NCI-H2081 (cell line): Measurements from ENCODE around the gene RPA1.
A peak's percentile ranks its signal among the peaks of the same experiment; 100 is the strongest.

ENCODE experiments used
- DNase-seq, 2 experiments: peaks; one replicate each; lab custom pipeline; 2025; lab: John Stamatoyannopoulos, UW

RPA1 gene

DNA sequence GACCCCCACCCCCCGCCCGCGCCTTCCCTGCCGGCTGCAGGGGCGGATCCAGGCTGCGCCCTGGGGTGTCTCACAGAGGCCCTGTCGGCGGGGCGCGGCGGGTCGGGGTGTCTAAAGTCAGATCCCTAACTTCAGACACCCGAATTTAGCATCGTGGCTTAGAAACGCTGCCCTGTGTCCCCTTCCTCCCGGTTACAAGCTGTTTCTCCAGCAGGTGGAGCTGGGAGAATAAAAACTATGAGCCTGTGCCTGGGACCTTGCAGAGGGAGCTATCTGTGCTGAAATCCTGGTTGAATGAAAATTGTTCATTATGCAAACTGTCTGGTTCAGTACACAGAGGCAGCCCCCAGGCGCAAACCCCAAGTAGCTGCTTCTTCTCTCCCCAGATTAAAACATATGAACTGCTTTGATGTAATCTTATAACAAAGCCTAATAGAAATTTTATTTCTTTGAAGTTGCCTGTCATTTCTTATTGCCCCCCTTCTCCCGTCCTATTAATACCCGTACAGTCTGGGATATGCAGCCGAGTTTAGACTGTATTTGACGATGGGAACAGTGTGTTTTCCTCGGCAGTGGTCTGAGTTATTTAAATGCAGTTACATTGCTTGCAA lies 79.0 kb downstream of the RPA1 start:
- DNase-seq, result peak; percentile 61 to 68

DNA sequence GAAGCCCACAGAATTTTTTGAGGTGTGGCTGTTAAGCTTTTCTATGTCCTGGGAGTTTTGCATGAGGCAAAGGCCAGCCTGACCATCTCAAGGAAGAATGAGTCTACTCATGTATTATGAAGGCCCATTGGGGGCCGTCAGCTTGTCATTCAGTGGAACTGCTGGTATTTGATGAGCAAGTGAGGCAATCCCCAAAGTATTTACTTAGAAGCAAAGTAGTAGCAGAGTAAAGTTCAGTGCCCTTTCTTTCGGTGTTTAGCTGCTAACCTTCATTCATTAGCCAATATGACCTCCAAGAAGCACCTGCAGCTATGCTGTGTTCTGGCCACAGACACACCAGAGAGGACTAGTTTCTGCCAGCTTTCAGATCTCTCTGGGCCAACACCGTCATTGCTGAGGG lies 80.2 kb downstream of the RPA1 start:
- no peak for DNase-seq

DNA sequence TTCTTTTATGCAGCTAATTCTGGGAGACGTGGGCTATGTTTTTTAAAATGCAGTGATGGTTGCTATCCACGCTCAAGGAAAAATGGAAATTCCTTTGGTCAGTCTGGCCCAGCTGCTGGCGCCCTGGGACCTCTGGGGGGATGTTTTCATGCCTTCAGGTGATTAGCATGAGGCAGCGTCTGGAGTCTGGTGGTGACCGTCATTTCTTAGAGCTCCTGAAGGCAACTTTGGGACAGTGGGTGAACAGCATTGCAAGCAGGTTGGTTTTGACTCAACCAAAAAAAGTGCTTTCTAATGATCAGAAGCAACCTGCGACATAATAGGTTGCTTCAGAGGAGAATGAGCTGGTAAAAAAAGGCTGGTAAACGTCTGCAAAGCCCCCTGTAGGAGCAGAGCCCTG lies 82.3 kb downstream of the RPA1 start:
- DNase-seq, result no peak

DNA sequence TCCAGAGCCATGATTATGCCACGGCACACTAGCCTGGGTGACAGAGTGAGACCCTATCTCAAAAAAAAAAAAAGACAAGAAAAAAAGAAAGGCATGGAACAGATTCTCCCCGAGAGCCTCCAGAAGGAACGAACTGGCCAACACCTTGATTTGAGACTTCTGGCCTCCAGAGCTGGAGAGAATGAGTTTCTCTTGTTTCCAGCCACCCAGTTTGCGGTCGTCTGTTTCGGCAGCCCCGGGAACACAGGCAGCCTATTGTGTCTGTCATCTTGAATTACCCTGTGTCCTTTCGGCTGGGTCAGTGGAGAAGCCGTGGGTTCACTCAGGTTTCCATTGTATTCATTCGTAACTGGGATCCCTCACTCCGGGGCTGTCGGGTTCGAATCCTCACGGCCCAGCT lies 83.9 kb downstream of the RPA1 start:
- no peak for DNase-seq

DNA sequence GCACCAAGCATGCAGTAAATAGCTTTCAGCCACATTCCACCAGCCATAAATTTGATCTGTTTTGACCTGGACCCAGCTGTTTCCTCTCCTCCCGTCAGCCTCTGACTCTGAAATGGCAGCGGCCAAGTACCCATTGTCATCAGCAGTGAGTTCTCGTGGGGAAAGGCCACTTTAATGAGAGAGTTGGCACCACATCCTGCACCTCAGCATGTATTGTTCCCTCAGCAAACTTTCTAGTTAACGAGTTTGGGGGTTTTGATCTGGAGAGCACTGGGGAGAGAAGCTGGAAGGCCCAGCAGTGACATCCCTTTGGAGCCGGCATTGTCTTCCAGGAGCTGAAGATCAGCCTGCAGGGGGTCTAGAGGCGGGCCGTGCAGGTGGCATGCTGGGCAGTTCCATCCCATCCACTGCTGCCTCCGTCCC lies 84.9 kb downstream of the RPA1 start:
- no peak for DNase-seq

DNA sequence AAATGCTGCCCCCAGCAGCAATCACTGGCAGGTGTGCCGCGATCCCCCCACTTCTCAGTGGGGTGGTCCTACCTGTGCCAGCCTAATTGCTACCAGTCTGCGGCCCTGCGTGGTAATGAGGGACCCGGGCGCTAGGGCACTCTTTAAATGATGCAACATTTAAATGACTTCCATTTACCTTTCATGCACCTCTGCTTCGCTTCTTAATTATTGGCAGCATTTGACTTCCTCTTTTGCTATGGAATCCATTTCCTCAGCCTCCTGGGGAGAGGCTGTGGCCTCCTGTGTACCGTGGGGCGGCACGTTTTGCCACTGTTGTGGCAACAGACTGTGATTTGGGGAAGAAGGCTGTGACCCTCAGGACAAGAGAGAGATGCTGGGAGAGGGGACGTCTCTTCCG lies 86.1 kb downstream of the RPA1 start:
- DNase-seq, result no peak

DNA sequence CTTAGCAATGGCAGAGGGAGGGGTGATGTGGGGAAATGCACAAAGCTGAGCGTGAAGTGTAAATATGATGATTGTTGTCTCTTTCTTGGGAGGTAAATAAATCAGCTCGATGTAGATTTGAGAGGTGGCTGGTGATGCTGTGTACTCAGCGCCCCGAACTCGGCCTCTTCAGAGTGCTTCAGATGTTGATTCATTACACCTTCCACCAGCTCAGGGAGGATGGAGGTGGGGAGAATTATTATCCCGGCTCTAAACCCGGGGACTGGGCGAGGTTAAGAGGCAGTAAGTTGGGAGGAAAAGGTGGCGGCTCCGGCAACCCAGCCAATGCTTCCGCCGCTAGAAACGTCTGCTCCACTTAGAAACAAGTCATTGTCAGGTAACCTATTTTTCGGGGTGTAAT lies 86.5 kb downstream of the RPA1 start:
- DNase-seq, result no peak

DNA sequence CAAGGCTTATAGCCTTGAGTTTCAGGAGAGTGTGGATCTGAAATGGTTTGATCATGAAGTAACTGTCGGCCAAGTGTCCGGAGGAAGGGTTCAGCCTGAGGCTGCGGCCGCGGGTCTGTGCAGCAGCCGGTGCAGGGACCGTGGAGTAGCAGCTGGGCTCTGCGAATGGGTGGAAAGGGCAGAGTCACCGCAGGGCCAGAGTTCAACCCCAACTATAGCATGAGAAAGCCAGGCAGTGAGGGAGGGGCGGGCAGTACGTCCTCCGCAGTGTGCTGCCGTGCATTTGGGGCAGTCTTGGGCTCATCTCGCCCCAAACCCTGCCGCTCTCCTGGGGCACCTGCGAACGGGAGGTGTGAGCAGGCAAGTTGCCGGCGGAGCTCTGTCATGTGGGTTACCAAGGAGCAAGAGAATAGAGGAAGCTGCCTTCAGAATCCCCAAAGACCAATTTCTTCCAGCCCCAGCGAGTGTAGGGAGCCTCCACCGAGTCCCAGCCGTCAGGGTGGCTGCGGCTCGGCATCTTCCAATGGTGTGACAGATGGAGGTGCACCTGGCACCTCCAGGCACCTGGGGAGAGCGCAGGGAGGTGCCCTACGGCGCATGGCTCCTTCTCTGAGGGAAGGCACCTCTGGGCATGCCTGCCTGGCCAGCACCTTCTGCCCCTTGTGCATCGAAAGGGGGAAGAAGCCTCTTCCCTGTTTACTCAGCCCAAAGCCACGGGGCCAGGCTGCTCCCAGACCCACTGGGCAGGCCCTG lies 87.3 kb downstream of the RPA1 start:
- DNase-seq, result no peak

DNA sequence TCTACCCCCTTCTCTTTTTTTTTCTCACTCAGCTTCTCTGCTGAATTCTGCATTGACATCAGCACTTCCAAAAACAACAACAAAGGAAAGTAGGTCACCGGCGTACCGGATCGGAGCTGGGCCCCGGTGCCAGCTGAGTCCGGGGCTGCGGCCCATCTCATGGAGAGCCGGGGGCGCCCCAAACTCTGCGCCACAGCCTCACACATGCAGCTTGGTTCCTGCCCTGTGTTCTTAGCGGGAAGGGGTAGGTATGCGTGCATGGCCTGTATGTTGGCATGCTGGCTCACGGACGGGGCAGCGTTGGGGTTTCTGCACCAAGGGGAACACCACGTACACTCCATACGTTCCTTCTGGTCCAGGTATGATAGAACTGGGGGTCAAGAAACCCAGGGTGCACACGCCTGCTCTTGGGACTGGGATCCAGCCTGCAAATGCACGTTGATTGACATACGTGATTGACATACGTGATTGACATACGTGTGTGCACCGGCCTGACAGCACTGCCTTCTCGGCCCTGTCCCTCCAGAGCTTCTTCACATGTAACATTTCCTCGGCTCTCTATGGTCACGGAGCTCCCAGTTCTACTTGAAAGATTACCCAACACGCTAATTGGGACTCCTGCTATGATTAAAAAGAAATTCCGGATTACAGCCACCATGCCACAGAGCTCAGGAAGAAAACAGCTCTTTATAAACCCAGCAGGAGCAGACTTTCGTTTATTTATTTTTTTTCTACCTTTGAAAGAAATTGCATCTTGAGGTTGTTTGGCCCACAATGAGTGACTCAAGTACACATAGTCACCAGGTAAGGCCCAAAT lies 88.7 kb downstream of the RPA1 start:
- no peak for DNase-seq

DNA sequence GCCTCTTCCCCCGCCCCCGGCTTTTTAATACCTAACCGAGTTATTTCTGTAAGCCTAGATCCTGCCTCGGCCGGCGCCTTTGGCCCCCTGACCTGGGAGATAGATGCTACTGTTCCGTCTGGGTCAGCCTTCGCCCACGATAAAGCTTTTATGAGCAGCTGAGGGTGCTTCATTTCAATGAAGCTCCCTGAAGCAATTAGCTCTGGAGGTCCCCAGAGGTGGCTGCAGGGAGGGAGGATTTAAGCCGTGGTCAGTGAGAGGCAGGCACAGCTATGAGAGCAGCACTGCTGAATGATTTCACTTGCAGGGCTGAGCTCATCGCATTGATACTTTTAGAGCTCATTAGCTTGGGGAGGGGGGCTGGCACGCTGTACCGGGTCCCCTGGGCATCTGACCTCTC lies 89.4 kb downstream of the RPA1 start:
- no peak for DNase-seq

DNA sequence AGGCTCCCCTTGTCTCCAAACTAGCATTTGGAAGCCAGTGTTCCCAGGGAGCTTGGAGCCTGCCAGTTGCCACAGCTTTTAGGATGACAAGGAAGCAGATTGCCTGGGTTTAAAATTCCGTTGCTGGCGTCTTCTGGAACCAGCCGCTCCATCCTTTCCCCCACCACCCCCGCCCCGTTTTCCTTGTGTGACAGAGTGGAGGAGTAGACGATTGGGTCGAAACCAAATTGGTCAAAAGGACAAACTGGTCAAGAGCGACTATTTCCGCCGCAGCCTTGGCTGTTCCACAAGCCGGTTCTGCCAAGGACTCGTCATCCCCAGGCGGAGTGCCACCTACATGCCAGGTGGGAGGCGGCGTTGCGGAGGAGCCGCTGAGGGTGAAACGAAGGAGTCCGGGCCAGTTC lies 91.1 kb downstream of the RPA1 start:
- no peak for DNase-seq

DNA sequence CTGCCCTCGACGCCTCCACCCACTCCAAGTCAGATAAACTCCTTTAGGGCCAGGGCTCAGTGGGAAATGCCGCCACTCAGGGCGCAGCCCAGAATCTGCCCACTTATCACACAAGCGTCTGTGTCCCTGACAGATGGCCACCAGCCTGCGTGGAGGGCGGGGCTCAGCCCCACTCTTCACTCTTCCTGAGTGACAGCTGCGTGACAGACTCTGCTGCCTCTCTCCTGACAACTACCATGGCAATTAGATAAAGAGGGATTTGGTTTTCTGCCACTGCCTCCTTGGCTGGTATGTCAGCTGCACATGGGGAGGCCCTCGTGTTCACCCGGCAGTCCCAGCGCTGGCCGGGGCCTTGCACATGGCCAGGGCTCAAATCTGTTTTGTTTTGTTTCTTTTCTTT lies 99.2 kb downstream of the RPA1 start:
- no peak for DNase-seq

DNA sequence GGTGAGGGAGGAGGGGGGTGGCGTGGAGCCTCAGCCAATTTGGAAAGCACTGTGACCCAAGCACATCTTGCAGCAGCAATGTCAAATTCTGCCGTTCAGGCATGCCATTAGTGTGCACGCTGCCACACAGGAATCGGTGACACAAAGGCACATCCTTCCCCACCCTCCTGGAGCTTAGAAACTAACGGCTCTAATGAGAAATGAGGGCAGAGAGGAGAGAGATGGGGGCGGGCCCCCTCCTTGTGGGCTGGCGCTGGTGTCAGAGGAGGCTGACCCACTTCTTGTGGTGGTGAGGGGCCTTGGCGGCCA lies 100.5 kb downstream of the RPA1 start:
- DNase-seq, result no peak

DNA sequence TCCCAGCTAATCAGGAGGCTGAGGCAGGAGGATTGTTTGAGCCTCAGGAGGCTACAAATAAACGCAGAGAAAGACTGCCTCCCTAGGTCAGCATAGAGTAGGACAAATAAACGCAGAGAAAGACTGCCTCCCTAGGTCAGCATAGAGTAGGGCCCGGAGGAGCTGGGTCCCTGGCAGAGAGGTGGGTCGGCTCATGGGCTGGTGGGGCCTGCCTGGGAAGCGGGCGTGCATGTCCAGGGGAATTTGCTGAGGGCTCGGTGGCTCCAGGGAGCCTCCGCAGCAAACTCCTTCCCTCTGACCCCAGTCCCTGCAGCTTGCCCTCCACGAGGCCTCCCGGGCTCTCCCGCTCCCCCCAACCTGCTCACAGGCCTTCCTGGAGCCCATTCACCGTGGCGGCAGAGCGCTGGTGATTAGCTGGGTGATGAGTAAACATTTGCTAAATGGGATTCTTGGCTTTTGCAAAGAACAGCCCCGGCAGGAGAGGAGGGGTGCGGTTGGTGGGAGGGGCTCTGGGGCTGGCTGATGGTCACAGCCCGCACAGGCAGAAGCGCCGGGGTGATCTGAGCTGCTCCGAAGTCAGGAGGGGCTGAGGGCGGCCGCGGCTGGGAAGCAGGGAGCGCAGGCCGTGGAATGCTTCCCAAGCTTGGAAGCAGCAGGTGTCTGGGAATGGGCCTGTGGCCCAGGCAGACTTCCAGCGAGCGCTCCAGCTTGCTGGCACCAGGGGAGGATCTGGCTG lies 102.2 kb downstream of the RPA1 start:
- peak; percentile 72 to 78 for DNase-seq

DNA sequence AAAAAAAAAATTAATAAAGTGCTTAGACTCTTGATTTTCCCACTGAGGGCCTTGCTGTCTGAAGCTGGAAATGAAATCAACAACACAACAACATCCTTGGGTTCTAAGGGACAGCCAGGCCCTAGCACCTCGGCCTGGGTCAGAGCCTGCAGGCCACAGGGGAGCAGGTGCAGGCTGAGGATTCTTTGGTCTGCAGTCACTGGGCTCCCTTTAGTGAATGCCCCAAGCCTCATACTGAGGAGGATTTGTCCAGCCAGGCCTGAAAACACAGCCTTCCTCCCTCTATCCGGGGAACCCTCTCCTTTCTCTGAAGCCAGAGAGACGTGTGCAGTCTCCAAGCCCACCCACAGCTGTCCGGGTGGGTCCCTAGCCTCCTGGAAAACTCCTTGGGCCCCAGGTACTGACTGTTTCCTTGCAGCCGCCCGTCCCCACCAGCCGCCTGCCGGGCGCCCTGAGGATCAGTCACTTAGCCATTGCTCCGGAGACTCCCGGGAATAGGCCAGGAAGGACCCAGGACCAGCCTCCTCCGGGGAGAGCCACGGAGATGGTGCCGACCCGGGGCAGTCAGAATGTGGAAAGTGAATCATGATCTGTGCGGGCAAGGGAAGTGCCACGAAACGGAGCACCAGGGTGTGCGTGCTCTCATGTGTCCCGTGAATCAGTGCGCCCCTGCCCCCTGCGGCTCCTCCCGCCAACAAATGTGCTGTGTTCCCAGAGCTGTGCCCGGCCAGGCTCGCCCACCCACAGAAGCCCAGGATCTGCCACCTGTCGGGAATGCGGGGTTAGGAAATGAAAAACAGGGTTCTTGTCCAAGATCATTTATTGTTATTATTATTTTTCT lies 104.3 kb downstream of the RPA1 start:
- DNase-seq, result no peak

DNA sequence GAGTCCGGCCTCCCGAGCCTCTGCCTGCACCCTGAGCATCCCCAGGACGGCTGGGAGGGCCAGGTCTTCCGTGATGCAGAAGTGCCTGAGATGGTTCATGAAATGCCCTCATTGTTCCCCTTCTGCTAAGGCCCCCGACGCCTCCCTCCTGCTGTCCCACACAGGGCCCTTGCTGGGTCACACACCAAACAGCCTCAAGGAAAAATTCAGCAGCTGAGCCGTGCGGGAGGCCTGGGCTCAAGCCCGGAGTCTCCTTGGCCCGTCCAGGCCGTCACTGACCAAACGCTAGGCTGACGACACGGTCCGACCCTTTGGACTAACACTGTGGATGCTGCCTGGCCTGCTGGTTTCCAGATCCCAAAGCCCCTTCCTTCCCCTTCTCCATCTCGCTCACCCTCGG lies 105.1 kb downstream of the RPA1 start:
- no peak for DNase-seq

DNA sequence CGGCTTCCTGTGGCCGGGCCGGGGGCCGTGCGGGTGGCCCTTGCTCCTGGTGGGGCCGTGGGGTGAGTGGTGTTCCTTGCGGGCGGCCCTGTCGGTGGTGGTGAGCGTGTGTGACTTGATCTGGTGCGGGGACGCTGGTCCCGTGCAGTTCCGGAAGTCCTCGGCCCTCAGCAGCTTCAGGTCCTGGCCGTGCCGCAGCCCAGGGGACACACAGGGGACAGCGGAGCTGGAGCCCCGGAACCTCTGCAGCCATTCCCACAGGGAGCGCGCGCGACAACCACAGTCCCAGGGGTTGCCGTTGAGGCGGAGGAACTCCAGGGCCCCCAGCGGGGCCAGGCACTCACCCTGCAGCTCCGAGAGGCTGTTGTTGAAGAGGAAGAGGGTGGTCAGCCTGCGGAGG lies 107.0 kb downstream of the RPA1 start:
- DNase-seq, result no peak

DNA sequence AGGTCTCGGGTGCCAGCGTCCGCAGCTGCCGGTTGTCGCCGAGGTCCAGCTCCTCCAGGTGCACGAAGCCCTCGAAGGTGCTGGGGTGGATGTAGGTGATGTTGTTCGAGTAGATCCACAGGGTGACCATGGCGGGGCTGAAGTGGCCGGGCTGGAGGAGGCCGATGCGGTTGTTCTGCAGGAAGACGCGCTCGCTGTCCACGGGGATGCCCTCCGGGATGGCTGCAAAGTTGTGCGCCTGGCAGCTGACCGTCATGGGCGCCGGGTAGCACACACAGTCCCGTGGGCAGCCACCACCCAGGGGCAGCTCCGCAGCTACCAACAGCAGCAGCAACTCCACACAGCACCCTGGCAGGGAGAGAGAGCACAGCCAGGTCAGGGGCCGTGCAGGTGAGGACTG lies 107.7 kb downstream of the RPA1 start:
- no peak for DNase-seq

DNA sequence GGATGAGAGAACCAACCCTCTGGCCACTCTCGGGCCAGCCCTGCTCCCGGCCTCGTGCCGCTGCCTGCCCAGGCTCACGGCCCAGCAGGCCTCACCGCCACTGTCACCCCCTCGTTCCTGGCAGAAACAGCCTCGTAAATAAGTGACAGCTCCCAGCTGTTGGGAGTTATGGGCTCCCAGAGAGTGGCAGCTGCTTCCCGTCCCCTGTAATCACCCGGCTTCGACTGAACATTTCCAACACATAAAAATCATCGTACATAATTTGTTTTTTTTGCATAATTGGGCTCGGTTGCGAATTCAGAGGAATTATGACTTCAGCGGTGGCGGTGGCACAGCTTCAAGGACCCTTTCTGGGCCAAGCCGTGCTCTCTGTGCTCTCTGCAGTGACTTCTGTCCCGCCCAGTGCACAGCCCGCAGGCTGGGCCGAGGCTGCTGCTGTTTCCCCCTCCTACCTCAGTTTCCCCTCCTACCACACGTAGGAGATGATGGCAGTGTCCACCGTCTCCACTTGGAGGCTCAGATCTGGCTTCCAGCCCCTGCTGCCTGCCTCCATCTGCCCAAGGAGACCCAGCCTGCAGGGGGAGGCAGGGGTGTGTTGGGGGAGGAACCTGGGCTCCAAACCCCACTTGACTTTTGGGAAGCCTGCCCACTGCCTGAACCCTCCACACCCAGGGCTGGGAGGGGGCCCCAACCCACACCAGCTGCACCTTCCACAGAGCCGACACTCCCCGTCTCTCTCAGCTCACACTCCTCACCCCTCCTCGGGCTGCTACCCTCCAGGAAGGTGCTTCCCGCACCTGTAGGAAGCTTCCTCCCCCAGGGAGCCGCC lies 110.4 kb downstream of the RPA1 start:
- DNase-seq, result peak; percentile 18 to 55

DNA sequence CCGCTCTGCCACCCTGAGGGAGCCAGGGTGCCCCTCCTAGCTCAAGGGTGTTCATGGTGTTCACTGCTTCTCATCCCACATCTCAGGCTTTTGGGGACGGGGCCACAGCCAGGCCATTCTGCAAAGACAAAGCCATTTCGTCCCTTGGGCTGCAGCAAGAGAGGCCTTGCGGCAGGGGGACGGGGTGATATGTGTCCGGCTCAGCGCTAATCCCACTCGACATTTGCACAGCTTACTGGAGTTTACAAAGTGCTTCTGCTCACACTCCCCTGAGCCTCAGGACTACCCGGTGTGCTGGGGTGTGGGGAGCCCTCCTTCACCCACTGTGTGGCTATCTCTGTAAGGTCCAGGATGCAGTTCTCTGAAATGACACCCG lies 111.0 kb downstream of the RPA1 start:
- DNase-seq, result no peak
